Sciatic nerve (tissue), 2 donors: ENCODE measurements around the gene CELSR2. TPM values are rescaled to one million over a fixed set of nuclear protein-coding genes. Genes with fewer than 3 reads are reported as not detected.
"Not testable (repeated sequence)": the region's sequence is repeated elsewhere in the genome, so short reads cannot be mapped to it uniquely, and the experiment has no call there.

Experiments used
- ATAC-seq: fragments of 200-7000 bp; cut with Tn5 transposase; one replicate; pipeline ENCODE4 v1.9.1; 2020; ENCODE audit warnings: mild to moderate bottlenecking, moderate library complexity
- DNase-seq: peaks from one replicate; pipeline ENCODE4 v3.0.0-alpha.2; 2020; ENCODE audit warnings: low spot score
- intact Hi-C: fragments of 100-400 bp; cut with DNase I; formaldehyde crosslinking; loops from one replicate; pipeline ENCODE4 v1.14.2; 2022
- total RNA-seq: library from RNA; stranded (reverse); fragmentation: NEBNext Ultra II Directional; extraction: Animal tissue kit (Norgen Biotek cat#: 25700); gene quantifications from one replicate; pipeline ENCODE4 v1.2.1, GENCODE V29; 2021
- donor health status: DM: no; HTN: no; CAD: no.
- donor health status: DM: no; HTN: no; CAD: no.

Gene CELSR2
- total RNA-seq = 24.0 TPM

- ATAC-seq = peak; percentile 68
- DNase-seq = peak; percentile 71
- intact Hi-C loops = no loop called here
Measured at GRCh38 chr1:109248797-109249629, at the start of gene CELSR2. Gene CELSR2 (plus strand): TSS chr1:109249539. CDS start chr1:109250080, 541 bp downstream.

GRCh38 chr1:109199710-109200109 is 49.6 kb upstream of the CELSR2 start:
- no peak for ATAC-seq
- DNase-seq = no peak
- intact Hi-C loops = no loop called here

DNA sequence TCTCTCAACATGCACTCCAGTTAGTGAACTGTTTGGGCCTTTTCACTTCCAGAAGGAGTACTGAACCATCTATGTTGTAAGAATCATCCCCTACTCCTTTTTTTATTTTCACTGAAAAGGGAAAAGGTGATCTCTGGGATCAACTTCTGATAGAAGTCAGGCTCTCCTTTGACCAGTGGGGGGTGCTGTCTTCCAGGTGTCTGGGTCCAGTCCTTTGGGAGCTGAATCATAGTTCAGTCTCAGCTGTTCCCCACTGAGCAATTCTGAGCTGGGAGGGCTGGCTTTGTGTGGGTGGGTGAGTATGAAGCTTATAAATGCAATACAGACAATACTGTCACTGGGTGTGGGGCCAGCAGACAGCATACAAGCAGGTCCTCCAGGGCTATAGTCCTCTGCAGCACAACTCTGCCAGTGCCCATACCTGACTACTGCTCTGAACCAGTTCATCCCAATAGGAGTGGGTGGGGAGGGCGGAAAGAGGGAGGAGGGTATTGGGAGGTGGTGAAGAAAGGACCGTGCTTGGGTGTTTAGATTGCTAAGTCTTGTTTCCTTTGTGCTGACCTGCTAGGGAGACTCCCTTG is 48.1 kb upstream of the CELSR2 start:
- intact Hi-C loops = no loop called here
- no peak for DNase-seq
- ATAC-seq = peak; percentile 60

- intact Hi-C loops = no loop called here
- DNase-seq (no peak), ATAC-seq (no peak)
Measured at GRCh38 chr1:109204484-109204883, 44.9 kb upstream of the CELSR2 start.

DNA sequence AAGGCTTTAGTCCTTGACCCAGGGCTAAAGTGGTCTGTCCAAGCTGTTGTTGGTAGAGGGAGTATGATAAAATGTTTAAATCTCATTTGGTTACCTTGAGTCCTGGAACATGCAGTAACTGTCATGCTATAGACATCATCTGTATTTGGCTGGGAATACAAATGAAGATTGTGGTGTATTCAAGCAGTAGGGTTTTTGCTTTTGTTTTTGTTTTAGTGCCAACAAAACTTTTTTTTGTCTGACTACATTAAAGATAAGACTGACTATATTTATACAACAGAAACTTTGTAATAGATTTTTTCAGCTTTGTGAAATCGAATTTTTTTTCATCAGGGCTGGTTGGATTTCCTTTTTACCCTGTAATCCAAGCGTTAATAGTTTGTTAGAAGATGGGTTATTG is 43.0 kb upstream of the CELSR2 start:
- intact Hi-C loops = no loop called here
- ATAC-seq (no peak), DNase-seq (no peak)

DNA sequence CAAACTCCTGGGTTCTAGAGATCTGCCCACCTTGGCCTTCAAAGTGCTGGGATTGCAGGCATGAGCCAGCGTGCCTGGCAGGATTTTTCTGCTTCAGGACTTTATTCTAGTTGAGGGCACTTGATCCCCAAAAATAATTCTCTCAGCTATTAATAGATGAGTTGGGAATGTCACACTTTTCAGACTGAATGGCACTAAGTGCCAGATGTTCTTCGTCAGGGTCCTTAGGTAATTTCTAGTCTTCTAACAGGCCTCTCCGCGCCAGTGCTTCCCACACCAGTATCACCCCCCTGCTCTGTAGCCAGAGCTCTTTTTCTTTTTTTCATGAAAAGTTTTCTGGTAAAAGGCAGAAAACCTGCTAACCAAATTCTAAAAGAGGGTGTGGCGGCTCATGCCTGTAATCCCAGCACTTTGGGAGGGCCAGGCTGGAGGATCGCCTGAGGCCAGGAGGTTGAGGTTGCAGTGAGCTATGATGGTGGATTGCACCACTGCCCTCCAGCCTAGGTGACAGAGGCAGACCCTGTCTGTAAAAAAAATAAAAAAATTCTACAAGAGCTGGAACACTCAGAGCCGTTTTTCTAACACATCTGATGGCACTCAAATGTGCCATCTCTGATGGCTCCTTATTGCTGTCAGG is 41.8 kb upstream of the CELSR2 start:
- ATAC-seq = no peak

GRCh38 chr1:109208394-109208793 is 40.9 kb upstream of the CELSR2 start:
- ATAC-seq = peak; percentile 18
- DNase-seq = no peak
- intact Hi-C loops = no loop called here

More for the DNA sequence above, 41.8 kb upstream of the CELSR2 start:
- DNase-seq = no peak
- intact Hi-C loops = no loop called here

DNA sequence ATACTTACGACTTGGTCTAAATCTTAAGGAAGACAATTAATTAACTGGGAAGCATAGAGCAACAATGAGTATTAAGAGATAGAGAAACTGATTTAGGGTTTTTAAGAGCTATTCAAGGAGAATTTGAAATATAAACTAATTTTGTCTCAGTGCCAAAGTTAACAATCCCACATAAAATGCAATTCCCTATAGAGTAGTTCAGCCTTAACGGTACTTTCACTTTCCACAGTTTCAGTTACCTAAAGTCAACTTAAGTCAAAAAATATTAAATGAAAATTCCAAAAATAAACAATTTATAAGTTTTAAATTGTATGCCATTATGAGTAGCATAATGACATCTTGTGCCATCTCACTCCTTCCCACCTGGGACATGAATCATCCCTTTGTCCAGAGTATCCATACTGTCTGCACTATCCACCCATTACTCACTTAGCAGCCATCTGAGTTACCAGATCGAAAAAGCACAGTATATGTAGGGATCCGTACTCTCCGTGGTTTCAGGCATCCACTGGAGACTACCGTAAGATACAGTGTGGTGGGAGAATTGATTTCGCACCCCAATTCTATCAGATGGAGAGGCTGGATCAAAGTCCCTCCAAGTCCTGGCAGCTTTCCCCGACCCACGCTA is 40.4 kb upstream of the CELSR2 start:
- no peak for DNase-seq
- ATAC-seq = no peak
- intact Hi-C loops = no loop called here

DNA sequence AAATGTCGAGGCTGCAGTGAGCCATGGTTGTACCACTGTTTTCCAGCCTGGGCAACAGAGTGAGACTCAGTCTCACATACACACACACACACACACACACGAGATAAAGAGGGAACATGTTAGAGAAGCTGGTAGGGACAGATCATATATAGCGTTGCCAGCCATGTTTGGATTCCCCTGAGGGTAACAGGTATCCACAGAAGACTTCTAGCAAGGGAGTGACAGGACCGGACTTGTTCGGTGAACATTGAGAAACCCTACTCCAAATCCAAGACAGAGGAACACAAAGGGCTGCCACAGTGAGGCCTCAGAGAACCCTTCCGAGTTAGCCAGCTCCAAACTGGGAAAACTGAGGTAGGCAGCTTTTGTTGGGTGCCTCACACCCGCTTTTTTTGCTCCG is 39.3 kb upstream of the CELSR2 start:
- intact Hi-C loops = no loop called here
- DNase-seq (no peak), ATAC-seq (no peak)

DNA sequence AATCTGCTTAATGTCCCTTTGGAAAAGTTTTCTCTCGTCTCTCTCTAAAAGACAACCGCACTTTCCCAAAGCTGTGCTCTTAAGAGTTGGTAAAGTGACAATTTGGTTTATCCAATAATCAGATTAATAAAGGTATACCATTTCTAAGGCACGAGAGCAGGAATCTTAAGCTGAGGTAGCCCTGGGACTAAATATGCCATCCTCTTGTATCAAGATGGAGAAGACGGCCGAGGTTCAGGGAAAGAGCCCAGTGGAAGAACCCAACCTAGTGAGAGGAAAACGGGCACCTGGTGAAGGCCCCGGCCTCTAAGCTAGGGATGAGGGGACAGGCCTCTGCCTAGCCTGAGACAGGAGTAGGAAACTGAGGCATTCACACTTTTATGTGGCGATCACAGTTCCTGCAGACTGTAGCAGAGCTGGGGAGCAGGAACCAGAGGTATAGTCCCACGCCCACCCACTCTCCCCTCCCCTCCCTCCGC is 36.0 kb upstream of the CELSR2 start:
- intact Hi-C loops = no loop called here
- no peak for ATAC-seq
- DNase-seq = no peak

DNA sequence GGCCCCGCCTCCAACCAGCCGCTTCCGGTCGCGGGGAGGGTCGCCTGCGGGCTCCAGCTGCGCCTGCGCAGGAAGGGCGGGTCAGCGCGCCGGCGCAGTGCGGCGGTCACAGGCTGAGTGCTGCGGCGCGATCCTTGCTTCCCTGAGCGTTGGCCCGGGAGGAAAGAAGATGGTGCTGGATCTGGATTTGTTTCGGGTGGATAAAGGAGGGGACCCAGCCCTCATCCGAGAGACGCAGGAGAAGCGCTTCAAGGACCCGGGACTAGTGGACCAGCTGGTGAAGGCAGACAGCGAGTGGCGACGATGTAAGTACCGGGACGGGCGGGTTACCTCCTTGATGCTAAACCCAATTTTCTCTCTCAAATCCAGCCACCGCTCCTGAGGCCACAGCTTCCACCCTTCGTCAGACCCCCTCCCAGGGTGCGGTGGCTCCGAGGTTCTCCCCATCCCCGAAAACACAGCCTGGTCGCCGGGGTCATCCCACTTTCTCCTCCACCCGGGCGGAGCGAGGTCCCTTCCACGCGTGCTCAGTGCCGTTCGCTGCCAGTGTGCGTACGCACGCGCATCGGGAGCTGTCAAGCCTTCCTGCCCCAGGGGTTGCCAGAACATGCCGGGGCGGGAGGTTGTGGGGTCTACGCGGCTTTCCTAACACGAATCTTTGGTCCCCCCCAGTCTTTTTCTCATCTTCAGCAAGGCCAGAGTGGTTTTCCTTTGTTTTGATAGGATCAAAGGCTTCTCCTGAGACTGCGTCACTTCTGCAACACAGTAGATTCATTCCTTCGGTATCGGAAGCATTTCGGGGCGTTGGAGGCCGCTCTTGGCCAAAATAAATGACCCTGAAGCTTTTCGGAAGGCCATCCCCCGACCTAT is 35.3 kb upstream of the CELSR2 start, which contains the start of gene SARS1:
Gene SARS1, plus strand, starts transcription at position 95 of the 870 bp plus-strand sequence. Its CDS starts 75 bp downstream, at position 170.
- intact Hi-C loops = no loop called here
- ATAC-seq (peak; percentile 97), DNase-seq (peak; percentile 93)

DNA sequence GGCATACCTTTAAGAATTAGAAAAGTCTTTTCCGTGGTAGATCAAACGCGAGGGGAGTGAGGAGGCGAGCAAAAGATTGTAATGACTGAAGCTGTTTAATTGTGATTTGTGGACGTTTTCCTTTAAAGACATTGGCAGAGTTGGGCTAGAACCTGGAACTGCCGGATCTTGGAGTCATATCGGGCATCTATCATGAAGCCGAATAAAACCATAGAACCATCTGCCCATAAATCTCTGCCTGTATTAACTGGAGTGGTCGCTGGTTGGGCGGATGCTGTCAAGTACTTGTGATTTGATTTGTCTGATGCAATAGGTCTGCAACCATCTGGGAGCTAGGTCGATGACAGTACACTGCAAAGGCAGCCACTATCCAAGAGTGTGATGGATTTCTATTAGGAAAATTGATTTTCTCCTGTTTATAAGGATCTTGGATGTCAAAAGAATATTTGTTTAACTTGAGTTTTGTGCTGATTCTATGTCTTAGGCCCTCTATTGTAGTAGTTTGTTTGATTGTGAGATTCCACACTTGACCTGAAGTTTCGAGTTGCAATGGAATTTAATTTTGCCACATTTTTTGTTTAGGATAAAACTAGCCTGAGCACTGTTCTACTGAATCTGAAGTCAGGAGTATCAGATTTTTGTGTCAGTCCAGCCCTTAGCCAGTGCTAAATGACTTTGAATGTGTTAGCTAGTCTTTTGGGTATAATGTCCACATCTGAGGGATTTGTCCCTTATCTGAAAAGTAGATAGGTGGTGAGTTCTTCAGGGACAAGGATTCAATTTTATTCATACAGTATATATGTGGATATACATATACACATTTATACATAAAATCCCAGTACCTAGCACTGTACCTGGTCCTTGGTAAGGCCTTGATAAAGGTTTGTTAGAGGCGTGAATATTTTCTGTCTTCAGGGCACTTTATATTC is 34.4 kb upstream of the CELSR2 start:
- ATAC-seq (peak; percentile 78), DNase-seq (no peak)
- intact Hi-C loops = no loop called here

DNA sequence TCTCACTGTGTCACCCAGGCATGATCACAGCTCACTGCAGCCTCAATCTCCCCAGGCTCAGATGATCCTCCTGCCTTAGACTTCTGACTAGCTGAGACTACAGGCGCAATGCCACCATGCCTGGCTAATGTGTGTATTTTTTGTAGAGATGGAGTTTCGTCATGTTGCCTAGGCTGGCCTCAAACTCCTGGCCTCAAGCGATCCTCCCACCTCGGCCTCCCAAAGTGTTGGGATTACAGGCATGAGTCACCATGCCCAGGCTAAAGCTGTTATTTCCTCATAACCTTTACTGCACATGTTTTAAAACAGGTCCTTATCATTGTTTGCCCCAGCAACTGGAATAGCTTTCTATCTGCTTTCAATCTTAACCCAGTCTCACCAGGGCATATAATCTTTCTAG is 32.7 kb upstream of the CELSR2 start:
- no peak for ATAC-seq
- no peak for DNase-seq
- intact Hi-C loops = no loop called here

DNA sequence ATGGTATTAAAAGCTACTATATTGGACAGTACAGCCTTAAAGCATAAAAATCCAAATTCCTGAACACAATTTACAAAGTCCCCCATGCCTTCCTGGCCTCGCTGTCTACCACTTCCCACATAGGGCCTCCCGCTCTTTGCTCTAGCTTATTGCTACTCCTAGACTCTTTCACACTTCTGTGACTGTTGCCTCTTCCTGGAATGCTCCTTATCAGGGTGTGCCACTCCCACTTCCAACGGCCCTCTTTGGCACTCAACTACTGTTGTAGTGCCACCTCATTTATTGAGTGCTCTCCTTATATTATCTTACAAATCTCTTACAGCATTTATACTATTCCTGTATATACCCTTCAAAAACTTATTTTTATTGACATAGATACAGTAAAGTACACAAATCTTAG is 30.8 kb upstream of the CELSR2 start:
- intact Hi-C loops = no loop called here
- no peak for ATAC-seq
- no peak for DNase-seq

DNA sequence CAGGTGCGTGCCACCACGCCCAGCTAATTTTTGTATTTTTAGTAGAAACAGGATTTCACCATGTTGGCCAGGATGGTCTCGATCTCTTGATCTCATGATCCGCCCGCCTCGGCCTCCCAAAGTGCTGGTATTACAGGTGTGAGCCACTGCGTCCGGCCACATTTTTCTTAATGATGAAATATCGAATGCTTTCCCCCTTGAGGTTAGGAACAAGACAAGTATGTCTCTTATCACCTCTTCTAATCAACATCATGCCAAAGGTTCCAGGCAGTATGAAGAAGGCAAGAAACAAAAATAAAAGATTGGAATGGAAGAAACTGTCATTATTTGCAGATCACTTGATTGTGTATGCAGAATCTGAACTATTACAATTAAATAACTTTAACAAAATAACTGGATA is 28.1 kb upstream of the CELSR2 start:
- ATAC-seq, DNase-seq, intact Hi-C loops: not testable (repeated sequence)

GRCh38 chr1:109225308-109225707 is 24.0 kb upstream of the CELSR2 start:
- intact Hi-C loops = no loop called here
- ATAC-seq (no peak), DNase-seq (no peak)

- intact Hi-C loops = no loop called here
- ATAC-seq (no peak), DNase-seq (no peak)
Measured at GRCh38 chr1:109225711-109226445, 23.5 kb upstream of the CELSR2 start.
